GM18870 (cell line): Measurements from ENCODE around the gene SULF2.

Experiments used
- ATAC-seq: cut with Tn5 transposase; IDR thresholded peaks from one replicate; pipeline ENCODE4 v1.9.1; 2021; ENCODE audit warnings: moderate library complexity; ENCODE audit not compliant: unreplicated experiment

Gene SULF2

DNA sequence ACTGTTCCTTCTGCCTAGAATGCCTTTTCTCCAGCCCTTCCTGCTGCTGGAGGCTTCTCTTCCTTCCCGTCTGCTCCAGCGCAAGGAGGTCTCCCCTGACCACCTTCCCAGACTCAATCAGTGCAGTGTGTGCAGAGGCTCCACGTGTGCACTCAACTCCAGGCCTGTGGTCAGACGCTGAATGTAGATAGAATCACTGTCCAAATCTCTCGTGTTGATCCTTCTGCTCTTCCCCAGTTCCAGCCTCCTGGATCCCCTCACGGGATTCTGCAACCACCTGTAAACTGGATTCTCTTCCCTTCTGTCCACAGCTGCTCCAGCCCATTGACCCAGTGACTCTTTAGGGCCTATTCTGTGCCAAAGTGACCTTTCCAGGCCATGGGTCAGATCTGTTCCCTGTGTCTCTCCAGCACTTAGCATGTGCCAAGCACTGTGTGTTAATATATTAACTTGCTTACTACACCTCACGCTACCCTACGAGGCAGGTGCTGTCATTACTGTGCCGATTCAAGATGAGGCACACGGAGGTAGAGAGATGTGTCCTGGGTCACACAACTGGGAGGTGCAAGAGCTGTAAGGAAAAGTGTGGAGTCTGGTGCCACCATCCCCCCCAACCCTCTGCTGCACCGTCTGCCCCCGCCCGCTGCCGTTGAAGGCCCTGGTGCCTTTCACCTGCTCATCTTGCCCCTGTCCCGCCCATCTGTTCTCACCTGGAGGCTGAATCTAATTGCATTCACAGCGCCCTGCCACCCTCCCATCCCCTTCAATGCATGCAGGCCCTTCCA, 112.2 kb downstream of the SULF2 start:
- ATAC-seq = no peak

GRCh38 chr20:47672166-47672565, 113.1 kb downstream of the SULF2 start:
- no peak for ATAC-seq

- ATAC-seq = no peak
These were observed 114.4 kb downstream of the SULF2 start for GRCh38 chr20:47670913-47671312.

DNA sequence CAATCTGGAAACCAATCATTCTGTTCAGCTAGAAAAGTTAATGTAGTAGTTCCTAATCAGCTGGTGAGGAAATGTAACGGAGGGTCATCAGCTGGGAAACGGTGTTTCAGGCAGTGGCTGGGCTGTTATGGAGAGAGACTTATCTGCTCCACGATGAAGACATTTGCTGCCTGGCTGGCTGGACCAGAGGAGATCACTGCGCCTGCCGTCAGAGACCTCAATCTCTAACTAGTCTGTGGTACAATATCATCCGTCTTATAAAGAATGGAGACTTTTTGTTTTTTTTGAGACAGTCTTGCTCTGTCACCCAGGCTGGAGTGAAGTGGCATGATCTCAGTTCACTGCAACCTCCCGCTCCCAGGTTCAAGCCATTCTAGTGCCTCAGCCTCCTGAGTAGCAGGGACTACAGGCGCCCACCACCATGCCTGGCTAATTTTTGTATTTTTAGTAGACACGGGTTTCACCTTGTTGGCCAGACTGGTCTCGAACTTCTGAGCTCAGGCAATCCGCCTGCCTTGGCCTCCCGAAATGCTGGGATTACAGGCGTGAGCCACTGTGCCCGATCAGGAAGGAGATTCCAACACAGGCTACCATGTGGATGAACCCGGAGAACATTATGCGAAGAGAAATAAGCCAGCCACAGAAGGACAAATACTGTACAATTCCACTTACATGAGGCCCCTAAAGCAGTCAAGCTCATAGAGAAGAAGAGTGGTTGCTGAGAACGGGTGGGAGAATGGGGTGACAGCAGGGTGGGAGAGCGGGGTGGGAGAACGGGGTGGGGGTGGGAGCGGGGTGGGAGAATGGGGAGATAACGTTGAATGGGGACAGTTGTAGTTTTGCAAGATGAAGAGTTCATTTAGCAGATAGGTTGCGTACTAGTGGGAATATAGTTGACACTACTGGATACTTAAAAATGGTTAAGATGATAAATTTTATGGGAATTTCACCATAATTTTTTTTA, 115.1 kb downstream of the SULF2 start:
- ATAC-seq = no peak

- no peak for ATAC-seq
These were observed 115.8 kb downstream of the SULF2 start for GRCh38 chr20:47669489-47669888.

DNA sequence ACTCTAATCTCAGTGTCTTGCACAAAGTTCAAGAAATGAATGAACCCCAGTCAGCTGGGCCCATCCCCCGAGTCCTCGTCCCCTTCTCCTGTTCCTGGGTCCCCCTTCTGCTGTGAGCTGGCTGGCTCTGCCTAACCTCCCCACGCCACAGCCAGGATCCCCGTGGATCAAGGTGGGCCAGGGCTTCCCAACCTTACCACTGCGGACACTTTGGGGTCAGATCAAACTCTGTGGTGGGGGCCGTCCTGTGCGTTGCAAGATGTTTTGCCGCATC, 116.2 kb downstream of the SULF2 start:
- no peak for ATAC-seq

DNA sequence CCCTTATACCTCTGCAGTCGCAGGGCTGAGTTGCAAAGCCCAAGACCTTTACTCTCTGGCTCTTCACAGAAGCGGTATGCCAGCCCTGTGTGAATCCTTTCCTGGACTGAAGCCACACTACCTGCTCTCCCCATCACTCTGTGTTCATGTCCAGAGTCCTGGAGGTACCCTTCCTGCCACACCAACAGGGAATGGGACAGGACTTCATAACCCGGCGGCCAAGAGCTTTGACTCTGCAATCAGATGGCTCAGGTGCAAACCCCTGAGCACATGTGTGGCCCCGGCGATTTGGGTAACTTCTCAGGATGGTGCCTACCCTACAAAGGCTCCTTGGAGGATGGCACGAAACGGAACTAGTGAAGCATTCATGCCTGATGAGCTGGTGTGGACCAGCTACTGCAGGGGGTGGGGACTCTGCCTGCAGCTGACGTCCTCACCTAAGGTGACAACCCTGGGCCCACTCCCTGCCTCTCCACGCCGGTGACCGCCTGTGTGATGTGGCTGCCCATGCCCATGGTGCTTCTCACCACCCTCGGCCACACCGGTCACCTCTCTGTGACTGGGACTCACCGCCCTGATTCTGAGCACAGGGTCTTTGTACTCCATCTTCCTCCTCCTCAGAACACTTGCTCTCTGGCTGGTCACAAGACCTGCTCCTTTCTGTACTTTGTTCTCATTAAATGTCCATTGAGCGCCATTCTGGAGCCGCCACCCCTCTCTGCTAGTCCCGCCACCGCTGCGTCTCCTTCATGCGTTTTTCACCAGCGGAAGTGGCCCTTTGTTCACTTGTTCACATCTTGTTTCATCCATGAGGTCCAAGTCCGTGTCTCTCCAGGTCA, 116.7 kb downstream of the SULF2 start:
- ATAC-seq = no peak

DNA sequence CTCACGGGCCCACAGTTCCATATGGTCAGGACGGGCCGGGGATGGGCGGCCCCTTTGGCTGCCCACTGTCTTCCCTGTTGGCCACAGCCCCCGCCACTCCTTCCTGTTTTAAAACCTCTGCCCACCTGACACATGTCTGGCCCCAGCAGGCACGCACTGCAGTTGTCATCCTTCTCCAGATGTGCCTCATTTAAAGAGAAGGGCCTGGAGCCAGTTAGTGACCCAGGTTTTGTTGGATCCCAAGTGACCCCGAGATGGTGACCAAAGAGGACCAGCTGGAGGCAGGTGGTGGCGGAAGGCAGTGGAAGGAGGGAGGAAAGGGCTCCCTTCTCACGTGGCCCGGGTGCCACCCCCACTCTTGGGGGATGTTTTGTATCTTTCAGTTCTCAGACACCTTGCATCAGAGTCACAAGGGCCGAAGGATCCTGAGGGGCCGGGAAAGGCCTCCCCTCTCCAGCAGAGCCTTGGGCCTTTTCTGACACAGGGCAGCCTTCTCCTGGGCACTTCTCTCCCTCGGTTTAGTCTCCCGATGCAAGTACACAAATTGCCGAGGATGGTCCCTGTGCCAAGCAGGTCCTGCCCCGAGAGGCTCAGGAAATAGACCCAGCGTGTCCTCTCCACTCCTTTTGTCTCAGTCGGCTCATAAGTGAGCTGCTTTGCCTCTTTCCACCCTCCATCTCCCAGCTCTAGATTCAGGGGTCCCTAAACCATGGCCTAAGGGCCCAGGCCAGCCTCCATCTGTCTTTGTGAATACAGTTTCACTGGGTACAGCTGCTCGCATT, 117.6 kb downstream of the SULF2 start:
- no peak for ATAC-seq

- ATAC-seq = no peak
These were observed 118.2 kb downstream of the SULF2 start for GRCh38 chr20:47667086-47667485.

DNA sequence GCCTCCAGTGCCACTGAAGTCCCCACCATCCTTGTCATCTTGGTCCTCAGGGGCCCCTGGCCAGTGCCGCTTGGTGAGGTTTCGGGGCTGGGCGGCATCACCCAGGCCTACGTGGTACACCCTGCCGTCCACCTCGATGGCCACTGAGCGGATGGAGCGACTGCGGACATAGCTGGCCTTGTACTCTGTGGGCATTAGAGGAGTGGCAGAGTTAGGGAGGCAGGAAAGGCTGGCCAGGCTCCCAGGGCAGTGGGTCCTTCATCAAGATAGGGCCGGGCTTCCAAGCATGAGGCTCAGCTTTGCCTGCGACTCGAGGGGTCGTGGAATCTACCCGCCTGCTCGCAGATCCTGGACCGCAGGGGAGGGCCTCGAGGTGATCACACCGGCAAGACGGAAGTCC, 119.0 kb downstream of the SULF2 start:
- no peak for ATAC-seq

- ATAC-seq = no peak
These were observed 119.9 kb downstream of the SULF2 start for GRCh38 chr20:47665221-47665991.

- ATAC-seq = no peak
These were observed 120.5 kb downstream of the SULF2 start for GRCh38 chr20:47664744-47665143.

DNA sequence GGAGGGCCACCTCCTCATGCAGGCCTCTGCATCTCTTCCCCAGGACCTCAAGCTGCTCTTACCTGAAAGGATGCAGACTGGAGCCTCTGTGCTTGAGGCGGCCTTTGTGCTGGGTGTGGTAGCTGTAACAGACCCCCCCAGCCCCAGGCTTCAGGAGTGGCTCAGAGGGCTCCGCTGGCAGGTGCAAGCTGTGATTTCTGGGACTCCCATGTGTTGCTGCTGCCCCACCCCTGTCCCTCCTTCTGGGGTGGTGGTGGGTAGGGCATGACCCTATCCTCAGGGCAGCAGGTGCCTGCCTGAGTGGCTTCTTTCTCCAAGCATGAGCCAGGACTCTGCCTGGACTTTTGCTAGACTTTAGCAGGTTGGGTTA, 121.2 kb downstream of the SULF2 start:
- ATAC-seq = no peak

- ATAC-seq = no peak
These were observed 121.8 kb downstream of the SULF2 start for GRCh38 chr20:47663354-47664067.

DNA sequence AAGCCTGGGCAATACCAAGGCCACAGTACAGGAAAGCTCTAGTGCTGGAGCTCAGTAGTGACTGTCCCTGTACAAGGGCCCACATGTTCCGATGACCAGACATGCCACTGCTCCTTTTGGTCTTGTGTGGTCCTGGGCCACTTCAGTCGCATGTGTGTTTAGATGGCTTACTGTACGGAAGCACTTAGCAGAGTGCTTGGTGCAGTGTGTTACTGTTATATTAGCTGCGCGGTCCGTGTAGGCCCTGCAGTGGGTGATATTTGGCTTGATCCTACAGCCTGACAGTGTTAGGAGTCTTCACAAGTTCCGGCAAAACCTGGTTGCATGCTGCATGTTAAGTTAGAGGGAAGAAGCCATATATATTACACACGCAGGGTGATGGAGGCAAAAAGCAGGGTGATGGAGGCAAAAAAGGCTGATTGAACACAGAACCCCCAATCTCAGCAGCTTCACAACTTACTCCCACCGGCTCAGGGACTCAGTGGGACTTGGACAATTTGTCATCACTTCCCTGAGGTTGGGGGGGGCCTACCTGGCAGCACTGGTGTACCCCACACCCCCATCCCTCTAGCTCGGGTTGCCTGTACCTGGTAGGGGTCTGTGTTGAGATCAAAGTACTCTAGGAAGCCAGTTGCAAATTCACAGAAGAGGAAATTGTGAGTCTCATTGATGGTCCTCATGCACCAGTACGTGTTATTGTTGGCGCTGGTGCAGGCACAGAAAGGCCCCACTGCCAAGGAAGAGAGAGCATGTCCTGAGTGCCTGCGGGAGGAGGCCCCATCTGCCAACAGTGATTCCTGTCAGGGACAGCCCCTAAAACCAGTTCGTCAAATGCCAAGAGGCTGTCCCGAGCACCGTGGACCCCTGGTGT, 122.6 kb downstream of the SULF2 start:
- ATAC-seq = no peak

DNA sequence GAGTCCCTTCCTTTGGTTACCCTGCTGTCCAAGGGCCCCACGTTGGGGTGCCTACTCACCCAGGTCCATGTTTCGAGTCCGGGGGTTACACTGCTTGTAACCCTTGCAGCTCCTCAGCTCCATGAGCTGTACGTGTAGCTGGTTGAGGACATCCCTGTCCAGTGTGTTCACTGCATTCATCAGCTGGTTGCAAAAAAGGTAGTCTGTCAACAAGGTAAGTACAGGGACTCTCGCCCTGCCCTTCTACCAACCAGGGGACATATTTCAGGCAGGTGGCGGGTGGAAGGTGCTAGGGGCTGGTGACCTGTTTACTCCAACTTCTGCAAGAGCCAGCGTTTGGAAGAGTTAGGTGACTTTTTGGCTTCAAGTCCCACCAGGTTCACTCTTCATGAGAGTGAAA, 123.6 kb downstream of the SULF2 start:
- no peak for ATAC-seq

- no peak for ATAC-seq
These were observed 124.1 kb downstream of the SULF2 start for GRCh38 chr20:47660983-47661700.

- ATAC-seq = no peak
These were observed 124.7 kb downstream of the SULF2 start for GRCh38 chr20:47660602-47660905.
